ENCODE results near the gene ROR2.

The ROR2 gene

GRCh38 chr9:91516081-91516480, 433.9 kb downstream of the ROR2 start:
- DNase-seq (ENCODE audit: low spot score) = no peak

- peak; percentile 2 for DNase-seq (ENCODE audit: low spot score)
Observed at GRCh38 chr9:91515074-91515687, 434.8 kb downstream of the ROR2 start.

All from pons (tissue), 1 donor.